GM12878 (cell line): ENCODE measurements around the gene TBC1D2B. TPM values are rescaled to one million over a fixed set of nuclear protein-coding genes. Genes with fewer than 3 reads are reported as not detected.
A peak's percentile ranks its signal among the peaks of the same experiment; 100 is the strongest.

Source experiments
- ATAC-seq: fragments of 200-7000 bp; cut with Tn5 transposase; 3 replicates; pipeline ENCODE4 v1.9.1; 2020; ENCODE audit warnings: mild to moderate bottlenecking, moderate library complexity
- BruUV-seq: library from RNA; stranded (reverse); fragments of 400-500 nt; replicated peaks from 2 replicates; lab custom pipeline; 2021; lab: Mats Ljungman, UMichigan
- CTCF ChIA-PET: fragments of 300-600 bp; sonication (Branson Sonifier 250); formaldehyde crosslinking; extraction: SDS; loops from one replicate; lab custom pipeline; 2021; ENCODE audit warnings: inconsistent platforms; lab: Yijun Ruan, JAX
- POLR2A ChIA-PET: fragments of 350-600 bp; formaldehyde crosslinking; extraction: SDS; loops from one replicate; lab custom pipeline; 2021; ENCODE audit warnings: inconsistent platforms; lab: Charles Lee
- RAD21 ChIA-PET: fragments of 300-600 bp; sonication (Branson Sonifier 250); formaldehyde crosslinking; loops from one replicate; lab custom pipeline; 2023; ENCODE audit warnings: antibody characterized with exemption; ENCODE audit not compliant: unreplicated experiment; lab: Charles Lee
- SMC1A ChIA-PET: fragments of 300-600 bp; sonication (Branson Sonifier 250); formaldehyde crosslinking; loops from one replicate; lab custom pipeline; 2023; ENCODE audit not compliant: unreplicated experiment, uncharacterized antibody; lab: Charles Lee
- DNase-seq: peaks from one replicate; pipeline ENCODE4 v3.0.0-alpha.2; 2011; ENCODE audit warnings: low read depth, low spot score
- FAIRE-seq: peaks from 3 replicates; lab custom pipeline; 2011; peaks lifted over from hg19 to GRCh38; lab: Jason Lieb, UNC
- H2AFZ ChIP-seq: 2 replicates; pipeline ENCODE4 v1.6.0; 2011; ENCODE audit warnings: low read depth, low read length, control low read depth; ENCODE audit not compliant: control insufficient read depth
- H3K27ac ChIP-seq: 2 replicates; pipeline ENCODE4 v1.5.1; 2011; ENCODE audit warnings: control low read depth; ENCODE audit not compliant: control insufficient read depth, insufficient read depth
- H3K27me3 ChIP-seq, 2 experiments: replicated peaks in 1 of 2; 2 replicates each; pipeline versions ENCODE4 v1.6.0 to v1.6.1; 2011; ENCODE audit warnings: low read length in 1 of 2; ENCODE audit not compliant: control insufficient read depth in 2 of 2, insufficient read depth in 2 of 2
- H3K36me3 ChIP-seq, 2 experiments: 2 replicates each; pipeline ENCODE4 v1.5.1; 2011; ENCODE audit warnings: low read length in 1 of 2; ENCODE audit not compliant: control insufficient read depth in 2 of 2, insufficient read depth in 2 of 2
- H3K4me1 ChIP-seq: 2 replicates; pipeline ENCODE4 v1.6.1; 2011; ENCODE audit warnings: mild to moderate bottlenecking, low read length, moderate library complexity, mixed read lengths; ENCODE audit not compliant: control insufficient read depth, insufficient read depth
- H3K4me2 ChIP-seq: 2 replicates; pipeline ENCODE4 v1.6.0; 2011; ENCODE audit warnings: control low read depth; ENCODE audit not compliant: control insufficient read depth, insufficient read depth
- H3K4me3 ChIP-seq: fragments of 200-600 bp; sonication (generic); 2 replicates; pipeline ENCODE4 v1.5.1; 2016
- H3K79me2 ChIP-seq: 2 replicates; pipeline ENCODE4 v1.6.0; 2011; ENCODE audit warnings: low read length; ENCODE audit not compliant: control insufficient read depth, insufficient read depth
- H3K9ac ChIP-seq: 2 replicates; pipeline ENCODE4 v1.8.0; 2011; ENCODE audit warnings: low read length, control low read depth, mixed read lengths; ENCODE audit not compliant: control insufficient read depth, insufficient read depth
- H3K9me3 ChIP-seq: replicated peaks from 3 replicates; pipeline ENCODE4 v1.5.1; 2011; ENCODE audit warnings: mild to moderate bottlenecking, low read length; ENCODE audit not compliant: control insufficient read depth, insufficient read depth
- H4K20me1 ChIP-seq: 2 replicates; pipeline ENCODE4 v1.6.0; 2011; ENCODE audit not compliant: control insufficient read depth, insufficient read depth
- ATF7 ChIP-seq: fragments of 450-650 bp; IDR thresholded peaks from 2 replicates; pipeline ENCODE4 v1.6.1; 2016; ENCODE audit warnings: low read depth, mild to moderate bottlenecking
- BACH1 ChIP-seq: fragments of 450-650 bp; IDR thresholded peaks from 2 replicates; pipeline ENCODE4 v1.6.1; 2017; ENCODE audit warnings: mild to moderate bottlenecking, borderline replicate concordance
- CHD4 ChIP-seq: fragments of 200-600 bp; sonication (generic); IDR thresholded peaks from 2 replicates; pipeline ENCODE4 v1.6.1; 2016; ENCODE audit warnings: mild to moderate bottlenecking
- CREB1 ChIP-seq: IDR thresholded peaks from 2 replicates; pipeline ENCODE4 v1.6.1; 2012; ENCODE audit warnings: low read depth, mild to moderate bottlenecking, inconsistent platforms
- ESRRA ChIP-seq: IDR thresholded peaks from 2 replicates; pipeline ENCODE4 v1.6.1; 2012; ENCODE audit warnings: mild to moderate bottlenecking, low read length, improper control_type of control experiment
- EZH2 ChIP-seq: IDR thresholded peaks from 2 replicates; pipeline ENCODE4 v1.6.1; 2012; ENCODE audit warnings: low read depth, mild to moderate bottlenecking, control low read depth, inconsistent platforms, low read length, borderline replicate concordance; ENCODE audit not compliant: control insufficient read depth
- FOXK2 ChIP-seq: fragments of 450-650 bp; IDR thresholded peaks from 2 replicates; pipeline ENCODE4 v1.6.1; 2017; ENCODE audit warnings: mild to moderate bottlenecking, moderate library complexity
- GABPA ChIP-seq: IDR thresholded peaks from 2 replicates; pipeline ENCODE4 v1.6.1; 2014; ENCODE audit warnings: antibody characterized with exemption, low read depth, mild to moderate bottlenecking, inconsistent platforms
- IKZF1 ChIP-seq: fragments of 450-650 bp; conservative IDR thresholded peaks from 2 replicates; pipeline ENCODE4 v1.6.1; 2017; ENCODE audit warnings: antibody characterized with exemption, mild to moderate bottlenecking
- JUND ChIP-seq: IDR thresholded peaks from 2 replicates; pipeline ENCODE4 v1.6.1; 2012; ENCODE audit warnings: low read depth, mild to moderate bottlenecking, low read length, improper control_type of control experiment, moderate library complexity
- NBN ChIP-seq: fragments of 450-650 bp; IDR thresholded peaks from 2 replicates; pipeline ENCODE4 v1.6.1; 2016
- NFYA ChIP-seq: IDR thresholded peaks from 2 replicates; pipeline ENCODE4 v1.6.1; 2011; ENCODE audit warnings: low read depth, mild to moderate bottlenecking, low read length, improper control_type of control experiment, borderline replicate concordance
- POLR2A ChIP-seq: IDR thresholded peaks from 2 replicates; pipeline ENCODE4 v1.6.1; 2011; ENCODE audit warnings: low read depth, mild to moderate bottlenecking, low read length
- RBBP5 ChIP-seq: fragments of 200-600 bp; sonication (generic); conservative IDR thresholded peaks from 2 replicates; pipeline ENCODE4 v1.6.1; 2016
- RUNX3 ChIP-seq: IDR thresholded peaks from 2 replicates; pipeline ENCODE4 v1.6.1; 2012; ENCODE audit warnings: low read length, inconsistent platforms
- SMARCA5 ChIP-seq: fragments of 450-650 bp; IDR thresholded peaks from 2 replicates; pipeline ENCODE4 v1.6.1; 2017; ENCODE audit warnings: mild to moderate bottlenecking
- SPI1 ChIP-seq: IDR thresholded peaks from 2 replicates; pipeline ENCODE4 v1.6.1; 2011; ENCODE audit warnings: low read depth, mild to moderate bottlenecking, low read length, moderate library complexity, borderline replicate concordance; ENCODE audit not compliant: insufficient read depth
- SUZ12 ChIP-seq: fragments of 200-600 bp; sonication (generic); IDR thresholded peaks from one replicate; pipeline ENCODE4 v1.6.1; 2018; ENCODE audit warnings: antibody characterized with exemption, mild to moderate bottlenecking; ENCODE audit not compliant: unreplicated experiment
- TCF12 ChIP-seq: IDR thresholded peaks from 2 replicates; pipeline ENCODE4 v1.6.1; 2011; ENCODE audit warnings: low read depth, mild to moderate bottlenecking, low read length
- ZNF217 ChIP-seq: fragments of 450-650 bp; IDR thresholded peaks from 2 replicates; pipeline ENCODE4 v1.6.1; 2017; ENCODE audit warnings: antibody characterized with exemption, mild to moderate bottlenecking
- ZNF24 ChIP-seq: fragments of 450-650 bp; IDR thresholded peaks from 2 replicates; pipeline ENCODE4 v1.6.1; 2017; ENCODE audit warnings: antibody characterized with exemption, mild to moderate bottlenecking
- WGBS: methylation state at CpG from one replicate; pipeline ENCODE4 v1.1.6; 2016; ENCODE audit warnings: low lambda C conversion rate; ENCODE audit not compliant: insufficient replicate concordance, insufficient coverage; ENCODE audit errors: missing lambda C conversion rate; 5-methylcytosine and 5-hydroxymethylcytosine counted together
- in situ Hi-C: fragments of 300-500 bp; cut with MboI; formaldehyde crosslinking; loops from 9 replicates; pipeline ENCODE4 v1.14.3; 2018; ENCODE audit warnings: mixed read lengths
- intact Hi-C: fragments of 100-400 bp; cut with micrococcal nuclease; formaldehyde crosslinking; loops from one replicate; pipeline ENCODE4 v1.14.2; 2022; ENCODE audit not compliant: unreplicated experiment
- polyA plus RNA-seq, 11 experiments: library from polyadenylated mRNA; depleted of rRNA in 4 of 11; unstranded in 6 of 11; stranded (reverse) in 5 of 11; fragments of >200 nt; fragmentation: Nextera tagmentation in 4 of 11; fragmentation: Illumina TruSeq in 1 of 11; extraction: Ambion mirVana in 4 of 11; extraction: Trizol in 1 of 11; gene quantifications; 1 replicate in 1 of 11; 2 replicates in 10 of 11; pipeline versions ENCODE4 v1.2.1 to v1.2.3, GENCODE V29; 2011 to 2016; ENCODE audit warnings: inconsistent platforms in 2 of 11, missing spikeins in 2 of 11, low read depth in 1 of 11
- total RNA-seq, 4 experiments: library from RNA; depleted of rRNA in 3 of 4; stranded (reverse); fragments of >200 nt in 3 of 4; fragmentation: Illumina TruSeq in 1 of 4; extraction: Trizol in 1 of 4; gene quantifications; 2 replicates each; pipeline versions ENCODE4 v1.2.1 to v1.2.3, GENCODE V29; 2013 to 2021
- TF ChIP-seq, protein P1 (sequence below): fragments of 450-650 bp; IDR thresholded peaks from 2 replicates; pipeline ENCODE4 v1.6.1; 2017; ENCODE audit warnings: low read depth, mild to moderate bottlenecking, moderate library complexity
- TF ChIP-seq, protein P2 (sequence below): fragments of 450-650 bp; IDR thresholded peaks from 2 replicates; pipeline ENCODE4 v1.6.1; 2017; ENCODE audit warnings: antibody characterized with exemption, mild to moderate bottlenecking, moderate library complexity

Gene TBC1D2B
- total and polyA plus RNA-seq, 10 of the 15 experiments (the other 5 are each of a cell fraction or from before 2014, with no cell fraction given) = 1.3 to 53.4 (median 19.4) TPM

DNA sequence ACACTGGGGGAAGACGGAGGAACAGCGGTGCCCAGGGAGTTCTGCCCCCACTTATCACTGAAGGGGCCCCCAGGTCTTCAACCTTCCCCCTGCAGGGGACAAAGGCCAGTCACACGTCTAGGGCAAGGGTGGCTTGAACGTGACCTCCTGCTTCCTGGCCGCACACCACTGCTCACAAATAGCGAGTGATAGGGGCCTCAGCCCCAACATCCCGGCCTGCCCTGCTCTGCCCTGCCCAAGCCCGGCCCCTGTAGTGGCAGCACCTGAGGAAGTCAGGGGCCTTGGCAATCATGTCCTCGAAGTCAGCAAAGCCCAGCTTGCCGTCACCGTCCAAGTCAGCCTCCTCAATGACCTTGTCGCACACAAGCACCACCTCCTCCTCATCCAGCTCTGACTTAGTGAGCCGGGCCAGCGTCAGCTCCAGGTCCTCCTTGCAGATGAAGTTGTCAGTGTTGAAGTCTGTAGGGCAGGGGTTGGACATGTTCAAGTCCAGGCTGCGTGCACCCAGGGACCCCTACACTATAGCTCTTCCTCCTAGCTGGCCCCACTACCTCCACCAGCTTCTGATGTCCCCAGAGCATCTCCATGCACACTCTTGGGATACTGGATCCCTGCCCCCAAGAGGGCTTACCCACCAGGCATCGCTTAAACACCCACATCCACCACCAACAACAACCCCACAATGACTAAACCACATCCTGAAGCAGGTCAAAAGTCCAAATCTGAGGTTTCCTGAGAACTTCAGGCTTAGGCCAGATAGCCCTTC is 28.1 kb upstream of the TBC1D2B start:
- Histone ChIP-seq H3K4me2 (no peak overlapping the region), H3K27me3 (no peaks in the 10 kb centered on the region), H3K36me3 (no peaks in the 10 kb centered on the region), H3K4me3 (no peak overlapping the region), H3K9ac (no peak overlapping the region), H4K20me1 (no peaks in the 10 kb centered on the region), H3K4me1 (peaks cover 29% of the 10 kb centered on the region), H3K9me3 (no peaks in the 10 kb centered on the region), H3K27ac (no peak overlapping the region), H2AFZ (no peak overlapping the region), H3K79me2 (no peaks in the 10 kb centered on the region)
- ChIA-PET RAD21 (interaction anchor here (0.7 to 10.3 kb wide), 9 partner anchors 18 to 151 kb away, joined by 3 to 157 read pairs (median 6); no protein-coding TSS in a partner anchor), CTCF (interaction anchor here (0.6 to 14.0 kb wide), 17 partner anchors 32 to 332 kb away, joined by 3 to 327 read pairs (median 4); partner anchors contain the start of genes IREB2 and TBC1D2B), POLR2A (interaction anchor here (0.6 to 1.1 kb wide), 5 partner anchors 36 to 147 kb away, joined by 3 to 4 read pairs (median 3); no protein-coding TSS in a partner anchor), SMC1A (interaction anchor here (0.9 to 13.4 kb wide), 7 partner anchors 33 to 146 kb away, joined by 3 to 184 read pairs (median 4); partner anchors contain the start of gene TBC1D2B)
- ATAC-seq = peak; percentile 7
- BruUV-seq = no TSS peak
- WGBS = 79% methylated on average over 15 of the region's 16 CpGs
- intact Hi-C loops = loop anchor here (5.0 kb wide), 2 partner anchors 38 to 203 kb away; no protein-coding TSS in a partner anchor
- no peak for DNase-seq
- FAIRE-seq = no peak
- in situ Hi-C loops = loop anchor here (5.0 kb wide), 1 partner anchor 138 kb away; no protein-coding TSS in a partner anchor
- TF ChIP-seq CHD4 = no peak
- no peak for TF ChIP-seq SPI1
- 0 out of 2 replicates have a peak, but pooled peaks have one; percentile 44 for TF ChIP-seq NBN
- peak; percentile 62 for TF ChIP-seq IKZF1
- TF ChIP-seq ZNF24 = no peak
- TF ChIP-seq SMARCA5 = no peak
- TF ChIP-seq NFYA = no peak
- no peak for TF ChIP-seq JUND
- TF ChIP-seq CREB1 = no peak
- TF ChIP-seq, protein P1, sequence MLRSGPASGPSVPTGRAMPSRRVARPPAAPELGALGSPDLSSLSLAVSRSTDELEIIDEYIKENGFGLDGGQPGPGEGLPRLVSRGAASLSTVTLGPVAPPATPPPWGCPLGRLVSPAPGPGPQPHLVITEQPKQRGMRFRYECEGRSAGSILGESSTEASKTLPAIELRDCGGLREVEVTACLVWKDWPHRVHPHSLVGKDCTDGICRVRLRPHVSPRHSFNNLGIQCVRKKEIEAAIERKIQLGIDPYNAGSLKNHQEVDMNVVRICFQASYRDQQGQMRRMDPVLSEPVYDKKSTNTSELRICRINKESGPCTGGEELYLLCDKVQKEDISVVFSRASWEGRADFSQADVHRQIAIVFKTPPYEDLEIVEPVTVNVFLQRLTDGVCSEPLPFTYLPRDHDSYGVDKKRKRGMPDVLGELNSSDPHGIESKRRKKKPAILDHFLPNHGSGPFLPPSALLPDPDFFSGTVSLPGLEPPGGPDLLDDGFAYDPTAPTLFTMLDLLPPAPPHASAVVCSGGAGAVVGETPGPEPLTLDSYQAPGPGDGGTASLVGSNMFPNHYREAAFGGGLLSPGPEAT = no peak
- TF ChIP-seq GABPA = no peak
- TF ChIP-seq ATF7 = no peak
- no peak for TF ChIP-seq RBBP5
- peak; percentile 86 for TF ChIP-seq RUNX3
- no peak for TF ChIP-seq TCF12
- no peak for TF ChIP-seq BACH1
- TF ChIP-seq, protein P2, sequence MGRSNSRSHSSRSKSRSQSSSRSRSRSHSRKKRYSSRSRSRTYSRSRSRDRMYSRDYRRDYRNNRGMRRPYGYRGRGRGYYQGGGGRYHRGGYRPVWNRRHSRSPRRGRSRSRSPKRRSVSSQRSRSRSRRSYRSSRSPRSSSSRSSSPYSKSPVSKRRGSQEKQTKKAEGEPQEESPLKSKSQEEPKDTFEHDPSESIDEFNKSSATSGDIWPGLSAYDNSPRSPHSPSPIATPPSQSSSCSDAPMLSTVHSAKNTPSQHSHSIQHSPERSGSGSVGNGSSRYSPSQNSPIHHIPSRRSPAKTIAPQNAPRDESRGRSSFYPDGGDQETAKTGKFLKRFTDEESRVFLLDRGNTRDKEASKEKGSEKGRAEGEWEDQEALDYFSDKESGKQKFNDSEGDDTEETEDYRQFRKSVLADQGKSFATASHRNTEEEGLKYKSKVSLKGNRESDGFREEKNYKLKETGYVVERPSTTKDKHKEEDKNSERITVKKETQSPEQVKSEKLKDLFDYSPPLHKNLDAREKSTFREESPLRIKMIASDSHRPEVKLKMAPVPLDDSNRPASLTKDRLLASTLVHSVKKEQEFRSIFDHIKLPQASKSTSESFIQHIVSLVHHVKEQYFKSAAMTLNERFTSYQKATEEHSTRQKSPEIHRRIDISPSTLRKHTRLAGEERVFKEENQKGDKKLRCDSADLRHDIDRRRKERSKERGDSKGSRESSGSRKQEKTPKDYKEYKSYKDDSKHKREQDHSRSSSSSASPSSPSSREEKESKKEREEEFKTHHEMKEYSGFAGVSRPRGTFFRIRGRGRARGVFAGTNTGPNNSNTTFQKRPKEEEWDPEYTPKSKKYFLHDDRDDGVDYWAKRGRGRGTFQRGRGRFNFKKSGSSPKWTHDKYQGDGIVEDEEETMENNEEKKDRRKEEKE = no peak
- TF ChIP-seq POLR2A = no peak
- no peak for TF ChIP-seq ZNF217
- TF ChIP-seq EZH2 = no peak
- no peak for TF ChIP-seq FOXK2
- no peak for TF ChIP-seq ESRRA
- no peak for TF ChIP-seq SUZ12
